HG03571 (cell line): ENCODE measurements around the gene HSF2BP.
"Not testable (repeated sequence)": the region's sequence is repeated elsewhere in the genome, so short reads cannot be mapped to it uniquely, and the experiment has no call there.

Experiments used
- ATAC-seq: cut with Tn5 transposase; IDR thresholded peaks from one replicate; pipeline ENCODE4 v1.9.1; 2021; ENCODE audit not compliant: unreplicated experiment

The HSF2BP gene

DNA sequence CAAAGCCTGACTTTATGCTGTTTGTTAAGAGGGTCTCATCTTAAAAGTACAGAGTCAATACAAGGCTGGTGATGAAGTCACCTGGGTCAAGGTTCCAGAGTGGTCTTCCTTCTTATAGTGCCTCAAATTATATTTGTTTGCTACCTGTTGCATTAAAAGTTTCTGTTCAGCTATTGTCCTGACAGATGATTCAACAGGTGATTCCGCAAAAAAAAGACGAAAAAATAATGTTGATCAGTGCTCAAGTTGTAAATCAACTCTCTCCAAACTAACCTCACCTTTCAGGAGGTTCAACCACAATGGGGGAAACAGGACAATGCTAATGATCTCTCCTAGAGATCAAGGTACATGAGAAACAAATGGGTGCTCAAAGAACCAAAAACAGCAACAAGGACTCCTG, 35.7 kb downstream of the HSF2BP start:
- ATAC-seq: no peak

- ATAC-seq: no peak
These were observed 36.5 kb downstream of the HSF2BP start for GRCh38 chr21:43622796-43623195.

DNA sequence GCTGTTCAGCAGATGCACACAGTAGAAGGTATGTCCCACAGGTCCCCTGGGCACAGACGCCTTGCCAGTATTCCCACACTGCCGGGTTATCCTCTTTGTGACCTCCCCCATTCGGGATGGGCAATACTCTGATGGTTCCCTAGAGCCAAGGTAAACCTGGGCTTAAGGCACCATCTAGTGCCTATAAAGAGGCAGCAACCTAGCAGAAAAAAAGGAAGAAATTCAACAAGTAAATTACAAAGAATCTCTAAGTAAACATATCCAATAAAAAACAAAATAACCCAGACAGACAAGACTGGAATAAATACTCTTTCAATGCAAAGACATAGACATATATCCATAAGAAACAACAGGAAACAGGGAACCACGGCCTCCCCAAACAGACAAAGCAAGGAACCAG, 39.4 kb downstream of the HSF2BP start:
- ATAC-seq: no peak

DNA sequence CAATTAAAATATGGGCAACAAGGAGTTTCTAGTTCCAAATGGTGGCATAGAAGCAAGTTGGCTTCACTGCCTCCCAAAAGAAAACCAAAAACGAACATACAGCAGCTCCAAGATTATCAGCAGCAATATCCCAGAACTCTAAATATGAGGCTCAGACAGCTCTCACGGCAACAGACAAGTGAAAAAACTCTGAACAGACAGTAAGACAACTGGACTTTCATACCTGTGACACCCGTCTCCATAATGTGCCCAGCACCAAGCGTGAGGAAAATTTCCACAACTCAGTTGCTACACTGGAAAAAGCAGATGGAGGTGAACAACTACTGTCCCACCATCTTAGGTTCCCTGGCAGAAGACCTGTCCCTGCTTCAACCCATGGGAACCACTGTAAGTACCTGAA, 39.9 kb downstream of the HSF2BP start:
- ATAC-seq: no peak

GRCh38 chr21:43618940-43619339, 40.3 kb downstream of the HSF2BP start:
- no peak for ATAC-seq

DNA sequence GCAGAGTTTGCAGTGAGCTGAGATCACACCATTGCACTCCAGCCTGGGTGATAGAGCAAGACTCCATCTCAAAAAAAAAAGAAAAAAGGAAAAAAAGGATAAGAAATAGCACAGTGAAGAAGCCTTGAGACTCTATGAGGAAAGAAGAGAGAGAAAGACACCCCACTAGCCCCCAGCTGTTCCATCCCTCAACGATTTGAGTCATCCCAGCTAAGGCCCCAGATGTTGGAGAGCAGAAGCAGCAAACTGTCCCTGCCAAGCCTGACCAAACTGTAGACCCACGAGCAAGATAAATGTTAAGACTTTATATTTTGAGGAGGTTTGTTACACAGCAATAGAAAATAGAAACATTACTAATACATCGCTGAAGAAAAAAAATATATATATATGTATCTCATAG, 42.4 kb downstream of the HSF2BP start:
- not testable (repeated sequence) for ATAC-seq

- no peak for ATAC-seq
These were observed 44.4 kb downstream of the HSF2BP start for GRCh38 chr21:43614839-43615238.

GRCh38 chr21:43613755-43614638, 45.3 kb downstream of the HSF2BP start:
- ATAC-seq: no peak

GRCh38 chr21:43611598-43612369, 47.5 kb downstream of the HSF2BP start:
- no peak for ATAC-seq

GRCh38 chr21:43609501-43610340, 49.6 kb downstream of the HSF2BP start:
- no peak for ATAC-seq

GRCh38 chr21:43608664-43609063, 50.6 kb downstream of the HSF2BP start:
- ATAC-seq: no peak

- ATAC-seq: no peak
These were observed 51.1 kb downstream of the HSF2BP start for GRCh38 chr21:43608225-43608624.

DNA sequence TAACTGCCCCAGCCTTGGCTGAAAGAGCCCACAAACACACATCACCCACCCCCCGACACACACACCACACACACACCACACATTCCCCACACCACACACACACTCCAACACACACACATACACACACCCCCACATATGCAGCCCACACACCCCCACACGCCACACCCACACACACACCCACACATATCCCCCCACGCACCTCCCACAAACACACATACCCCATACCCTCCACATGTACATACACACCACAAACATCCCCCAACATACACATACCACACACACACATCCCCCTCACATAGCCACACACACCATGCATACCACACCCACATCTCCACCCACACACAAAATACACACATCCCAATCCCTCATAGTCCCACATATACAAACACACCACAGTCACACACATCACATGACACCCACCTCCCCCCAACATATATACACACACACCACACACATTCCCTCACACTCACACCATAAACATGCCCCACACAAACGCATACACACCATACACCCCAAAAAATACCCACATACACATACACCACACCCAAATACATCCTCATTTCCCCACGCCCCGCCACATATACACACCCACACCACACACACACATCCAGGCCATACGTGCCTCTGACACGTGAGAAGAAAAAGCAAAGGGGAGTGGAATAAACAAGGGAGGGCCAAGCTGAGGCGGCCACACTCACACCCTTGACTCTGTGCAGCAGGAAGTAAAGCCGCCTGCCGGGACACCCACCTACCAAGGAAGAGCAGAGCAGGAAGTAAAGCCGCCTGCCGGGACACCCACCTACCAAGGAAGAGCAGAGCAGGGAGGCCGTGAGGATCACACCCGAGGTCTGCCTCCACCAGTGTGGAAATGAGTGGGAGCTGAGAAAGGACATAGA, 53.7 kb downstream of the HSF2BP start:
- no peak for ATAC-seq

DNA sequence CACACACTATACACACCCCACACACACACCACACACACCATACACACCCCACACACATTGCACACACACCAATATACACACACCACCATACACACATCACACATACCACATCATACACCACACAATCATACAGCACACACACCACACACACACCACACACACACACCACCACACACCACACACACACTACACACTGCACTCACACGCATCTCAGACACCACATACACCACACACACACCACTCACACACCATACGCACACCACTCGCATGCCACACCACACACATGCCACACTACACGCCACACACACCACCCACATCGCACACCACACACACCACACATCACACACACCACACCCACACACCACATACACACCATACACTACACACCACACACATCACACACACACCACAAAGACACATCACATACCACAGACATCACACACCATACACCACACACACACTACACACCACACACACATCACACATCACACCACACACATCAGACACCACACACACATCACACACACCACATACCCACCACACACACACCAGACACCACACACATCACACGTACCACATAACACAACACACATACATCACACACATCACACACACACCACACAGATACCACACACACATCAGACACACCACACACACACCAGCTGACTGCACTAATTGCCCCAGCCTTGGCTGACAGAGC, 54.6 kb downstream of the HSF2BP start:
- no peak for ATAC-seq

DNA sequence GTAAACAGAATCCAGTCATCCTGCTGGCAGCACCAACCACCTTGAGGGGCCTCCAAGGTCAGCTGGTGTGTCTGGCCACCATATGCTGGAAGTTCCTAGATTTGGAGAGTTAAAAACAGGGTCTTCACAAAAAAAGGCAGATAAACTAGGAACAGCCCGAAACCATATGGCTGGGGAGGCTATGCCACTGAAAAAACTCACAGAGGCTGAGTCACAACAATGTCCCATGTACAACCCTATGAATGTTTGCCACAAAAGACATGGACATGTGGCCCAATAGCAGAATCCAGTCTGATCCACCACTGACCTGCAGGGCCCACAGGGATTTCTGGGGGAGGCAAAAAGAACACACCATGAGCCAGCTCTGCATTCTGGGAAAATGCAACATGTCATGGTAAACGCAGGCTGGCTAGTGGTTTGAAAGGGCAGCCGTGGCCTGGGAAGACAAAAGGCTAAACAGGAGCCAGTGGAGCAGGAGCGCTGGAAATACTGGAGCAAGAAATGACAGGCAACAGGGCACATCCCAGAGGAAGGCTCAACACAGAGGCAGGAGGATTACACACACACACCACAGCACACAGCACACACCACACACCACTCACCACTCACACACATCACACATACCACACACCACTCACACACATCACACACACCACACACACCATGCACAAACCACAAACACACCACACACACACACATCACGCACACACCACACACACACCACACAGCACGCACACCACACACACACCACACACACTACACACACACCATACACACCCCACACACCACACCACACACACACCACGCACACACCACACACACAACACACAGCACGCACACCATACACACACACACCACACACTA, 55.4 kb downstream of the HSF2BP start:
- no peak for ATAC-seq

DNA sequence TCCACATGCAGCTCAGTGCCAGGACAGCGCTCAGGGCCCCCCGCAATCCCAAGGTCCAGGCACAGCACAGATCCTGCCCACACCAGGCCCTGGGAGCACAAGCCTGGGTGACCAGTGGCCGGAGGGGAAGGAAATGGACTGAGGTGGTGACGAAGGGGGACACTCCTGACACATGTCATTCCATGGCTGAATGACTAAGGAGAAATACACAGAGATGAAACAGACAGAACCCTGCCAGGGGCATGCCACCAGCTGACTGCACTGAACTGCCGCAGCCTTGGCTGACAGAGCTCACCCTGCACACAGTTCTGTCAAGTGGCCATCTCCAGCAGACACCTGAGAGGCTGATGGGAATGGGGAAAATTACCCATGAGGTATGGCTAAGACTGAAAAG, 56.1 kb downstream of the HSF2BP start:
- ATAC-seq: no peak

GRCh38 chr21:43602266-43603232, 56.7 kb downstream of the HSF2BP start:
- ATAC-seq: no peak
